ENCODE data around the gene TNPO2. TPM values are rescaled to one million over a fixed set of nuclear protein-coding genes. Genes with fewer than 3 reads are reported as not detected.

TNPO2 gene
- total and polyA plus RNA-seq, 2 of the 13 experiments (the other 11 are each of a cell fraction or from before 2014, with no cell fraction given), result 31.7 to 61.0 TPM

DNA sequence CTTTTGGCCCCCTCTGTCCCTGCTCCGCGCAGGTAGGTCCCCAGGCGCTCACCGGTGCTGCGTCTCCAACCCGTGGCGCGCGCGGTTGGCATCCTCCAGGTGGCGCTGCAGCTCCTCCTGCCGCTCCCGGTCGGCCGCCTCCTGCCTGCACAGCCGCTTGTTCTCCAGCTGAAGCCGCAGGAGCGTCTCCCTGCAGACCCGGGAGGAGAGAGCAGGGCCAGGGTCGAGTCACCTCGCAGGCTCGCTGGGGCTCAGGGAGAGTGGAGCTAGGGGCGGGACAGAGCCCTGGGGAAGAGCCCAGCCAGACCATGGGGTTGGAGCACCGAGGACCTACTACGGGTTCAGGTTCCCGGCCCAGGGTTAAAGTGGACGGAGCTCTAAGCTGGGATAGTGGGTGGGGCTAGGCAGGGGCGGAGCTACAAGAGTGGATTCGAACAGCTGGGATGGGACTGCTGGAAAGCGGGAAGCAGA, 42.4 kb upstream of the TNPO2 start (continued):
- TF ChIP-seq, protein P1, sequence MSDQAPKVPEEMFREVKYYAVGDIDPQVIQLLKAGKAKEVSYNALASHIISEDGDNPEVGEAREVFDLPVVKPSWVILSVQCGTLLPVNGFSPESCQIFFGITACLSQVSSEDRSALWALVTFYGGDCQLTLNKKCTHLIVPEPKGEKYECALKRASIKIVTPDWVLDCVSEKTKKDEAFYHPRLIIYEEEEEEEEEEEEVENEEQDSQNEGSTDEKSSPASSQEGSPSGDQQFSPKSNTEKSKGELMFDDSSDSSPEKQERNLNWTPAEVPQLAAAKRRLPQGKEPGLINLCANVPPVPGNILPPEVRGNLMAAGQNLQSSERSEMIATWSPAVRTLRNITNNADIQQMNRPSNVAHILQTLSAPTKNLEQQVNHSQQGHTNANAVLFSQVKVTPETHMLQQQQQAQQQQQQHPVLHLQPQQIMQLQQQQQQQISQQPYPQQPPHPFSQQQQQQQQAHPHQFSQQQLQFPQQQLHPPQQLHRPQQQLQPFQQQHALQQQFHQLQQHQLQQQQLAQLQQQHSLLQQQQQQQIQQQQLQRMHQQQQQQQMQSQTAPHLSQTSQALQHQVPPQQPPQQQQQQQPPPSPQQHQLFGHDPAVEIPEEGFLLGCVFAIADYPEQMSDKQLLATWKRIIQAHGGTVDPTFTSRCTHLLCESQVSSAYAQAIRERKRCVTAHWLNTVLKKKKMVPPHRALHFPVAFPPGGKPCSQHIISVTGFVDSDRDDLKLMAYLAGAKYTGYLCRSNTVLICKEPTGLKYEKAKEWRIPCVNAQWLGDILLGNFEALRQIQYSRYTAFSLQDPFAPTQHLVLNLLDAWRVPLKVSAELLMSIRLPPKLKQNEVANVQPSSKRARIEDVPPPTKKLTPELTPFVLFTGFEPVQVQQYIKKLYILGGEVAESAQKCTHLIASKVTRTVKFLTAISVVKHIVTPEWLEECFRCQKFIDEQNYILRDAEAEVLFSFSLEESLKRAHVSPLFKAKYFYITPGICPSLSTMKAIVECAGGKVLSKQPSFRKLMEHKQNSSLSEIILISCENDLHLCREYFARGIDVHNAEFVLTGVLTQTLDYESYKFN (CRISPR knock-in tag; conservative IDR thresholded peaks at IDR 0.05), result no peak
- TF ChIP-seq POGZ (CRISPR knock-in tag; IDR thresholded peaks at IDR 0.05) (peak; percentile 54), NR2C2 (CRISPR knock-in tag; IDR thresholded peaks at IDR 0.05; ENCODE audit: borderline replicate concordance) (no peak), ZNF460 (CRISPR knock-in tag; IDR thresholded peaks at IDR 0.05; ENCODE audit: borderline replicate concordance) (no peak), MTA3 (CRISPR knock-in tag; IDR thresholded peaks at IDR 0.05) (no peak), NR2F6 (IDR thresholded peaks at IDR 0.05) (no peak), NR2F6 (CRISPR knock-in tag; IDR thresholded peaks at IDR 0.05) (peak; percentile 26; the same call in 1 of the 2 replicates), ERF (CRISPR knock-in tag; IDR thresholded peaks at IDR 0.05) (peak; percentile 72), ZNF841 (CRISPR knock-in tag; IDR thresholded peaks at IDR 0.05; ENCODE audit: borderline replicate concordance) (no peak), RAD51 (IDR thresholded peaks at IDR 0.05; ENCODE audit: borderline replicate concordance) (no peak), ZNF101 (CRISPR knock-in tag; IDR thresholded peaks at IDR 0.05; ENCODE audit: borderline replicate concordance, low read depth) (no peak), NCOA1 (CRISPR knock-in tag; IDR thresholded peaks at IDR 0.05) (no peak), ZNF616 (CRISPR knock-in tag; IDR thresholded peaks at IDR 0.05; ENCODE audit: low read depth) (no peak), ZNF263 (CRISPR knock-in tag; IDR thresholded peaks at IDR 0.05) (peak; percentile 58; the same call in 1 of the 2 replicates), KAT7 (CRISPR knock-in tag; IDR thresholded peaks at IDR 0.05; ENCODE audit: borderline replicate concordance) (no peak), PCBP2 (optimal IDR thresholded peaks at IDR 0.05; ENCODE audit: low read depth, low read length, poor library complexity, severe bottlenecking) (no peak), ZNF292 (CRISPR knock-in tag; IDR thresholded peaks at IDR 0.05; ENCODE audit: borderline replicate concordance, low read depth) (peak; percentile 91), PPARG (CRISPR knock-in tag; conservative IDR thresholded peaks at IDR 0.05) (peak; percentile 20; the same call in 1 of the 2 replicates), GTF3A (CRISPR knock-in tag; conservative IDR thresholded peaks at IDR 0.05) (no peak), ZNF672 (CRISPR knock-in tag; IDR thresholded peaks at IDR 0.05) (no peak)
- TF ChIP-seq, protein P2, sequence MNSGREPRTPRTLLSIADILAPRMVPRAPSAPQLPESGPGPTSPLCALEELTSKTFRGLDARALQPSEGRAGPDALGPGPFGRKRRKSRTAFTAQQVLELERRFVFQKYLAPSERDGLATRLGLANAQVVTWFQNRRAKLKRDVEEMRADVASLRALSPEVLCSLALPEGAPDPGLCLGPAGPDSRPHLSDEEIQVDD (CRISPR knock-in tag; IDR thresholded peaks at IDR 0.05; ENCODE audit: borderline replicate concordance), result no peak
- TF ChIP-seq, protein P3, sequence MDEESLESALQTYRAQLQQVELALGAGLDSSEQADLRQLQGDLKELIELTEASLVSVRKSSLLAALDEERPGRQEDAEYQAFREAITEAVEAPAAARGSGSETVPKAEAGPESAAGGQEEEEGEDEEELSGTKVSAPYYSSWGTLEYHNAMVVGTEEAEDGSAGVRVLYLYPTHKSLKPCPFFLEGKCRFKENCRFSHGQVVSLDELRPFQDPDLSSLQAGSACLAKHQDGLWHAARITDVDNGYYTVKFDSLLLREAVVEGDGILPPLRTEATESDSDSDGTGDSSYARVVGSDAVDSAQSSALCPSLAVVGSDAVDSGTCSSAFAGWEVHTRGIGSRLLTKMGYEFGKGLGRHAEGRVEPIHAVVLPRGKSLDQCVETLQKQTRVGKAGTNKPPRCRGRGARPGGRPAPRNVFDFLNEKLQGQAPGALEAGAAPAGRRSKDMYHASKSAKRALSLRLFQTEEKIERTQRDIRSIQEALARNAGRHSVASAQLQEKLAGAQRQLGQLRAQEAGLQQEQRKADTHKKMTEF (CRISPR knock-in tag; IDR thresholded peaks at IDR 0.05), result peak; percentile 73
- TF ChIP-seq, protein P4, sequence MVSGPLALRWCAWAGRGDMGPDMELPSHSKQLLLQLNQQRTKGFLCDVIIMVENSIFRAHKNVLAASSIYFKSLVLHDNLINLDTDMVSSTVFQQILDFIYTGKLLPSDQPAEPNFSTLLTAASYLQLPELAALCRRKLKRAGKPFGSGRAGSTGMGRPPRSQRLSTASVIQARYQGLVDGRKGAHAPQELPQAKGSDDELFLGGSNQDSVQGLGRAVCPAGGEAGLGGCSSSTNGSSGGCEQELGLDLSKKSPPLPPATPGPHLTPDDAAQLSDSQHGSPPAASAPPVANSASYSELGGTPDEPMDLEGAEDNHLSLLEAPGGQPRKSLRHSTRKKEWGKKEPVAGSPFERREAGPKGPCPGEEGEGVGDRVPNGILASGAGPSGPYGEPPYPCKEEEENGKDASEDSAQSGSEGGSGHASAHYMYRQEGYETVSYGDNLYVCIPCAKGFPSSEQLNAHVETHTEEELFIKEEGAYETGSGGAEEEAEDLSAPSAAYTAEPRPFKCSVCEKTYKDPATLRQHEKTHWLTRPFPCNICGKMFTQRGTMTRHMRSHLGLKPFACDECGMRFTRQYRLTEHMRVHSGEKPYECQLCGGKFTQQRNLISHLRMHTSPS (CRISPR knock-in tag; IDR thresholded peaks at IDR 0.05; ENCODE audit: low read depth), result no peak
- TF ChIP-seq, protein P5, sequence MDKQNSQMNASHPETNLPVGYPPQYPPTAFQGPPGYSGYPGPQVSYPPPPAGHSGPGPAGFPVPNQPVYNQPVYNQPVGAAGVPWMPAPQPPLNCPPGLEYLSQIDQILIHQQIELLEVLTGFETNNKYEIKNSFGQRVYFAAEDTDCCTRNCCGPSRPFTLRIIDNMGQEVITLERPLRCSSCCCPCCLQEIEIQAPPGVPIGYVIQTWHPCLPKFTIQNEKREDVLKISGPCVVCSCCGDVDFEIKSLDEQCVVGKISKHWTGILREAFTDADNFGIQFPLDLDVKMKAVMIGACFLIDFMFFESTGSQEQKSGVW (CRISPR knock-in tag; IDR thresholded peaks at IDR 0.05; ENCODE audit: borderline replicate concordance), result no peak
